Parathyroid adenoma (tissue), 2 donors: Measurements from ENCODE around the gene MYO19.

Source experiments
- H2AFZ ChIP-seq: fragments of 300-600 bp; sonication (generic); one replicate; pipeline ENCODE4 v1.7.0; 2017; ENCODE audit warnings: antibody characterized with exemption, mild to moderate bottlenecking
- H3K27ac ChIP-seq: fragments of 300-600 bp; sonication (generic); one replicate; pipeline ENCODE4 v1.7.0; 2017
- H3K27me3 ChIP-seq: fragments of 300-600 bp; sonication (generic); one replicate; pipeline ENCODE4 v1.7.0; 2017; ENCODE audit warnings: low read length; ENCODE audit not compliant: control insufficient read depth, insufficient read depth
- H3K36me3 ChIP-seq: fragments of 300-600 bp; sonication (generic); one replicate; pipeline ENCODE4 v1.7.0; 2017; ENCODE audit warnings: low read length; ENCODE audit not compliant: control insufficient read depth, insufficient read depth
- H3K4me1 ChIP-seq: fragments of 300-600 bp; sonication (generic); one replicate; pipeline ENCODE4 v1.7.0; 2017; ENCODE audit warnings: control low read depth
- H3K4me2 ChIP-seq: fragments of 300-600 bp; sonication (generic); one replicate; pipeline ENCODE4 v1.7.0; 2017; ENCODE audit warnings: low read length
- H3K4me3 ChIP-seq: fragments of 300-600 bp; sonication (generic); one replicate; pipeline ENCODE4 v1.7.0; 2017; ENCODE audit warnings: low read depth, low read length
- H3K79me2 ChIP-seq: fragments of 300-600 bp; sonication (generic); one replicate; pipeline ENCODE4 v1.7.0; 2017; ENCODE audit warnings: control low read depth
- H3K9ac ChIP-seq: fragments of 300-600 bp; sonication (generic); one replicate; pipeline ENCODE4 v1.7.0; 2017; ENCODE audit warnings: mild to moderate bottlenecking
- H3K9me3 ChIP-seq: fragments of 300-600 bp; sonication (generic); one replicate; pipeline ENCODE4 v1.7.0; 2017; ENCODE audit warnings: low read length; ENCODE audit not compliant: control insufficient read depth
- CTCF ChIP-seq: fragments of 300-600 bp; sonication (generic); IDR thresholded peaks from one replicate; pipeline ENCODE4 v1.7.0; 2017; ENCODE audit warnings: antibody characterized with exemption, mild to moderate bottlenecking
- donor health status: primary hyperparathyroidism.

MYO19 gene

GRCh38 chr17:36503456-36504155 is 31.1 kb downstream of the MYO19 start:
- H3K9me3 ChIP-seq: no peaks in the 10 kb centered on the region
- H2AFZ ChIP-seq: no peak overlapping the region
- peaks cover 5% of the 10 kb centered on the region for H3K79me2 ChIP-seq
- no peaks in the 10 kb centered on the region for H3K27me3 ChIP-seq
- H3K9ac ChIP-seq: no peak overlapping the region
- no peaks in the 10 kb centered on the region for H3K36me3 ChIP-seq
- TF ChIP-seq CTCF: no peak
- H3K4me3 ChIP-seq: no peak overlapping the region
- no peaks in the 10 kb centered on the region for H3K4me1 ChIP-seq
- H3K27ac ChIP-seq: no peak overlapping the region
- no peak overlapping the region for H3K4me2 ChIP-seq

- TF ChIP-seq CTCF: no peak
- no peaks in the 10 kb centered on the region for H3K36me3 ChIP-seq
- H3K9ac ChIP-seq: no peak overlapping the region
These were observed 32.7 kb downstream of the MYO19 start for GRCh38 chr17:36501963-36502362.

GRCh38 chr17:36501351-36501750 is 33.3 kb downstream of the MYO19 start:
- no peaks in the 10 kb centered on the region for H3K36me3 ChIP-seq
- no peak overlapping the region for H3K4me2 ChIP-seq
- no peaks in the 10 kb centered on the region for H3K4me1 ChIP-seq
- H3K9ac ChIP-seq: no peak overlapping the region
- H3K27ac ChIP-seq: no peak overlapping the region
- H3K4me3 ChIP-seq: no peak overlapping the region
- no peak for TF ChIP-seq CTCF
- no peaks in the 10 kb centered on the region for H3K27me3 ChIP-seq
- H2AFZ ChIP-seq: no peak overlapping the region
- no peaks in the 10 kb centered on the region for H3K9me3 ChIP-seq
- peaks cover 5% of the 10 kb centered on the region for H3K79me2 ChIP-seq

More at GRCh38 chr17:36501963-36502362, 32.7 kb downstream of the MYO19 start:
- Histone ChIP-seq H3K27me3 (no peaks in the 10 kb centered on the region), H3K79me2 (peaks cover 5% of the 10 kb centered on the region), H3K4me1 (no peaks in the 10 kb centered on the region), H2AFZ (no peak overlapping the region), H3K4me2 (no peak overlapping the region), H3K4me3 (no peak overlapping the region), H3K9me3 (no peaks in the 10 kb centered on the region), H3K27ac (no peak overlapping the region)

- H3K27ac ChIP-seq: no peak overlapping the region
- no peaks in the 10 kb centered on the region for H3K27me3 ChIP-seq
- no peaks in the 10 kb centered on the region for H3K9me3 ChIP-seq
- TF ChIP-seq CTCF: no peak
- no peak overlapping the region for H3K4me3 ChIP-seq
- no peak overlapping the region for H2AFZ ChIP-seq
- peaks cover 3% of the 10 kb centered on the region for H3K79me2 ChIP-seq
- H3K4me2 ChIP-seq: no peak overlapping the region
- H3K4me1 ChIP-seq: no peaks in the 10 kb centered on the region
- H3K36me3 ChIP-seq: no peaks in the 10 kb centered on the region
- no peak overlapping the region for H3K9ac ChIP-seq
These were observed 33.9 kb downstream of the MYO19 start for GRCh38 chr17:36500745-36501225.
